Measurements from ENCODE around the gene DPP9.

GRCh38 chr19:4763021-4763420 is 39.4 kb upstream of the DPP9 start:
- TF ChIP-seq CTCF (IDR thresholded peaks at IDR 0.05) (no peak), EZH2phosphoT487 (IDR thresholded peaks at IDR 0.05) (no peak)

Data from neural progenitor cell (in vitro differentiated cells).